Body of pancreas (tissue), 4 donors: ENCODE measurements around the gene RSPH1. TPM values are rescaled to one million over a fixed set of nuclear protein-coding genes. Genes with fewer than 3 reads are reported as not detected.

ENCODE experiments used
- ATAC-seq: fragments of 150-250 bp; one replicate; pipeline ENCODE4 v1.9.1; 2016
- DNase-seq, 4 donors: peaks; one replicate each; pipeline ENCODE4 v3.0.0-alpha.2; 2019
- H3K27ac ChIP-seq, 4 donors: fragments of 200-600 bp; sonication (generic); 1 replicate in 3 of 4; 2 replicates in 1 of 4; pipeline versions ENCODE4 v1.5.1 to v1.6.1; 2016 to 2019; ENCODE audit warnings: mild to moderate bottlenecking in 1 of 4, mixed read lengths in 1 of 4, moderate library complexity in 1 of 4
- H3K27me3 ChIP-seq, 2 donors: fragments of 200-600 bp; sonication (generic); one replicate each; pipeline ENCODE4 v1.6.0; 2016; ENCODE audit warnings: mild to moderate bottlenecking in 1 of 2
- H3K36me3 ChIP-seq, 2 donors: fragments of 200-600 bp; sonication (generic); replicated peaks in 1 of 2; 2 replicates each; pipeline ENCODE4 v1.5.1; 2016; ENCODE audit warnings: low read depth in 2 of 2; ENCODE audit not compliant: insufficient read depth in 1 of 2
- H3K4me1 ChIP-seq: fragments of 200-600 bp; sonication (generic); one replicate; pipeline ENCODE4 v1.6.0; 2016
- H3K4me3 ChIP-seq, 2 donors: fragments of 200-600 bp; sonication (generic); 1 replicate in 1 of 2; 2 replicates in 1 of 2; pipeline ENCODE4 v1.5.1; 2016 to 2019
- H3K9me3 ChIP-seq, 3 donors: fragments of 200-600 bp; sonication (generic); 1 replicate in 2 of 3; 2 replicates in 1 of 3; pipeline ENCODE4 v1.5.1; 2016
- CTCF ChIP-seq, 7 experiments: fragments of 450-650 bp in 4 of 7; fragments of 200-600 bp in 3 of 7; sonication (generic) in 3 of 7; IDR thresholded peaks; one replicate each; pipeline ENCODE4 v1.5.1; 2016 to 2019; ENCODE audit warnings: antibody characterized with exemption in 7 of 7
- POLR2A ChIP-seq, 3 donors: fragments of 450-650 bp; IDR thresholded peaks; one replicate each; pipeline ENCODE4 v1.6.1; 2016; ENCODE audit warnings: antibody characterized with exemption in 3 of 3, mild to moderate bottlenecking in 2 of 3
- WGBS, 2 donors: methylation state at CpG; one replicate each; pipeline ENCODE4 v1.1.5; 2017; 5-methylcytosine and 5-hydroxymethylcytosine counted together
- intact Hi-C: fragments of 100-400 bp; cut with DNase I; formaldehyde crosslinking; loops from one replicate; pipeline ENCODE4 v1.15.1; 2023
- total RNA-seq, 2 donors: library from RNA; depleted of rRNA; stranded (reverse); fragments of >200 nt; gene quantifications; one replicate each; pipeline ENCODE4 v1.1.0, GENCODE V29; 2016

RSPH1 gene
- total RNA-seq, 2 donors from 2014 or later, result 1.6 to 2.3 TPM

GRCh38 chr21:42489006-42489563, 6.9 kb downstream of the RSPH1 start:
- no peaks in the 10 kb centered on the region for H3K36me3 ChIP-seq
- WGBS, 2 donors, result 68 to 83% methylated on average over 1 to 2 of the region's 2 CpGs
- TF ChIP-seq CTCF (IDR thresholded peaks at IDR 0.05) (no peak), POLR2A (IDR thresholded peaks at IDR 0.05) (no peak)
- no peak for ATAC-seq
- H3K4me1 ChIP-seq, result no peaks in the 10 kb centered on the region
- no peaks in the 10 kb centered on the region for H3K9me3 ChIP-seq
- no peak for DNase-seq
- H3K4me3 ChIP-seq, result no peak overlapping the region
- H3K27ac ChIP-seq, result no peak overlapping the region
- H3K27me3 ChIP-seq, result no peaks in the 10 kb centered on the region
- intact Hi-C loops, result no loop called here

GRCh38 chr21:42486531-42486930, 9.5 kb downstream of the RSPH1 start:
- DNase-seq (no peak), ATAC-seq (no peak)
- no peaks in the 10 kb centered on the region for H3K9me3 ChIP-seq
- peaks cover 8% of the 10 kb centered on the region for H3K4me1 ChIP-seq
- H3K27me3 ChIP-seq, result no peaks in the 10 kb centered on the region
- 48 to 54% methylated on average over 5 of the region's 5 CpGs for WGBS, 2 donors
- TF ChIP-seq POLR2A (IDR thresholded peaks at IDR 0.05) (no peak), CTCF (IDR thresholded peaks at IDR 0.05) (no peak)
- no peak overlapping the region for H3K27ac ChIP-seq
- intact Hi-C loops, result no loop called here
- H3K4me3 ChIP-seq, result no peak overlapping the region
- H3K36me3 ChIP-seq, result no peaks in the 10 kb centered on the region

- Histone ChIP-seq H3K4me1 (peaks cover 8% of the 10 kb centered on the region), H3K36me3 (no peaks in the 10 kb centered on the region), H3K27ac (no peak overlapping the region), H3K4me3 (no peak overlapping the region), H3K27me3 (no peaks in the 10 kb centered on the region), H3K9me3 (no peaks in the 10 kb centered on the region)
- intact Hi-C loops, result no loop called here
- no peak for DNase-seq
- 82 to 84% methylated on average over 6 of the region's 6 CpGs for WGBS, 2 donors
- no peak for ATAC-seq
- TF ChIP-seq POLR2A (IDR thresholded peaks at IDR 0.05), result no peak
- TF ChIP-seq CTCF (IDR thresholded peaks at IDR 0.05), result no peak
These were observed 10.0 kb downstream of the RSPH1 start for GRCh38 chr21:42486072-42486471.

DNA sequence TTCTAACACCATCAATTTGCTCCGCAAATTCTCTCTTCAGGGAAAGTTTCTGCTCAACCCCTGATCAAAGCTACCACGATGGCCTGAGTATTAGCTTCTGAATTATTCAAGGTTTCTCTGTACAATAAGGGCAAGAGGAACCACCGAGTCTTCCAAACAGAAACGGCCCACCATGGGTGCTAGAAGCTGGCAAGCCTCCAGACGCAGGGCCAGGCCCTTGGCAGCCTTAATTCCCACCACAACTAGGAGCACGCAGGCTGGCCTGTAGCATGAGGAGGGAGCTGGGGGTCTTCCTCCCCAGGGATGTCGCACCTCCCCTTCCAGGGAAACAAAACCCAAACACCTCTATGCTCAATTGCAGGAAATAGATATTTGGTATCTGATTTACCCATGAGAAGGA, 11.1 kb downstream of the RSPH1 start:
- H3K4me3 ChIP-seq, result no peak overlapping the region
- intact Hi-C loops, result no loop called here
- no peaks in the 10 kb centered on the region for H3K9me3 ChIP-seq
- peaks cover 8% of the 10 kb centered on the region for H3K4me1 ChIP-seq
- no peak overlapping the region for H3K27ac ChIP-seq
- DNase-seq, result no peak
- no peaks in the 10 kb centered on the region for H3K27me3 ChIP-seq
- TF ChIP-seq CTCF (IDR thresholded peaks at IDR 0.05) (no peak), POLR2A (IDR thresholded peaks at IDR 0.05) (no peak)
- ATAC-seq, result no peak
- no peaks in the 10 kb centered on the region for H3K36me3 ChIP-seq
- 66 to 67% methylated on average over 7 of the region's 7 CpGs for WGBS, 2 donors

DNA sequence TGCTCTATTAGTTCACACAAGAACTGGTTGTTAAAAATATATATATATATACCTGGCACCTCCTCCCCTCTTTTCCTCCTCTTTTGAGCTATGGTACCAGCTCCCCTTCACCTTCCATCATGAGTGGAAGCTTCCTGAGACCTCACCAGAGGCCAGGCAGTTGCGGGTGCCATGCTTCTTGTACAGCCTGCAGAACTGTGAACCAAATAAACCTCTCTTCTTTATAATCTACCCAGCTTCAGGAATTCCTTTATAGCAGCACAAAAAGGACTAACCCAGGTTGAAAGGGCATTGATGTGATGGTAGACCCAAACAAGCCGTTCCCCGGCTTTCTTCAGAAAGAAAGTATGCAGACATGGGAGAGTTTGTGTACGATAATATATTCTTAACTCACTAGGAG, 14.9 kb downstream of the RSPH1 start:
- H3K9me3 ChIP-seq, result no peaks in the 10 kb centered on the region
- no peaks in the 10 kb centered on the region for H3K27me3 ChIP-seq
- H3K4me3 ChIP-seq, result no peak overlapping the region
- no peaks in the 10 kb centered on the region for H3K36me3 ChIP-seq
- WGBS, 2 donors, result 91% methylated on average over 4 of the region's 4 CpGs
- DNase-seq (no peak), ATAC-seq (no peak)
- no peak overlapping the region for H3K27ac ChIP-seq
- peaks cover 17% of the 10 kb centered on the region for H3K4me1 ChIP-seq
- TF ChIP-seq POLR2A (IDR thresholded peaks at IDR 0.05), result no peak
- TF ChIP-seq CTCF (IDR thresholded peaks at IDR 0.05), result no peak
- intact Hi-C loops, result no loop called here
